Liver (tissue), 9 donors: ENCODE data around the gene KDM3B. TPM values are rescaled to one million over a fixed set of nuclear protein-coding genes. Genes with fewer than 3 reads are reported as not detected.

Source experiments
- DNase-seq: peaks from one replicate; pipeline ENCODE4 v3.0.0-alpha.2; 2017; ENCODE audit warnings: low spot score
- H3K27ac ChIP-seq, 2 donors: one replicate each; pipeline ENCODE4 v1.7.0; 2013; ENCODE audit warnings: inconsistent platforms in 2 of 2, low read length in 2 of 2, control low read depth in 1 of 2, low read depth in 1 of 2, mild to moderate bottlenecking in 1 of 2
- H3K27me3 ChIP-seq, 4 donors: one replicate each; pipeline versions ENCODE4 v1.6.1 to v1.7.0; 2013; ENCODE audit warnings: low read length in 3 of 4, inconsistent platforms in 1 of 4, mild to moderate bottlenecking in 1 of 4, moderate library complexity in 1 of 4; ENCODE audit not compliant: control insufficient read depth in 4 of 4, insufficient read depth in 4 of 4
- H3K36me3 ChIP-seq, 4 donors: one replicate each; pipeline versions ENCODE4 v1.6.1 to v1.7.0; 2013; ENCODE audit warnings: low read length in 3 of 4, mild to moderate bottlenecking in 3 of 4, low read depth in 1 of 4, moderate library complexity in 1 of 4; ENCODE audit not compliant: control insufficient read depth in 4 of 4, insufficient read depth in 3 of 4
- H3K4me1 ChIP-seq, 4 donors: one replicate each; pipeline versions ENCODE4 v1.6.1 to v1.7.0; 2013; ENCODE audit warnings: low read length in 3 of 4, mild to moderate bottlenecking in 3 of 4, moderate library complexity in 1 of 4; ENCODE audit not compliant: control insufficient read depth in 4 of 4, insufficient read depth in 4 of 4
- H3K4me3 ChIP-seq, 3 donors: one replicate each; pipeline versions ENCODE4 v1.6.1 to v1.7.0; 2013; ENCODE audit warnings: low read length in 3 of 3, control low read depth in 1 of 3, low read depth in 1 of 3, mild to moderate bottlenecking in 1 of 3
- H3K9ac ChIP-seq, 2 donors: one replicate each; pipeline ENCODE4 v1.7.0; 2013; ENCODE audit warnings: low read length in 2 of 2, mild to moderate bottlenecking in 2 of 2, moderate library complexity in 2 of 2, control low read depth in 1 of 2, low read depth in 1 of 2
- H3K9me3 ChIP-seq, 4 donors: one replicate each; pipeline versions ENCODE4 v1.6.1 to v1.7.0; 2013; ENCODE audit warnings: low read length in 3 of 4; ENCODE audit not compliant: control insufficient read depth in 4 of 4
- CTCF ChIP-seq: fragments of 150-350 bp; IDR thresholded peaks from 2 replicates; pipeline ENCODE4 v1.5.1; 2017; ENCODE audit warnings: improper control_type of control experiment, low read depth, low read length; ENCODE audit not compliant: missing input control
- EGR1 ChIP-seq, 2 donors: IDR thresholded peaks; 2 replicates each; pipeline ENCODE4 v1.6.1; 2016 to 2018; ENCODE audit warnings: antibody characterized with exemption in 2 of 2, low read depth in 2 of 2
- FOXA1 ChIP-seq: IDR thresholded peaks from 2 replicates; pipeline ENCODE4 v1.6.1; 2016; ENCODE audit warnings: antibody characterized with exemption
- FOXA2 ChIP-seq: IDR thresholded peaks from 2 replicates; pipeline ENCODE4 v1.6.1; 2016; ENCODE audit warnings: antibody characterized with exemption
- GABPA ChIP-seq, 2 donors: IDR thresholded peaks in 1 of 2; conservative IDR thresholded peaks in 1 of 2; 2 replicates each; pipeline ENCODE4 v1.6.1; 2016; ENCODE audit warnings: antibody characterized with exemption in 2 of 2, mild to moderate bottlenecking in 1 of 2, moderate library complexity in 1 of 2
- HNF4A ChIP-seq, 2 donors: conservative IDR thresholded peaks; 2 replicates each; pipeline ENCODE4 v1.6.1; 2016; ENCODE audit warnings: antibody characterized with exemption in 2 of 2, mild to moderate bottlenecking in 2 of 2
- HNF4G ChIP-seq: IDR thresholded peaks from 2 replicates; pipeline ENCODE4 v1.6.1; 2016; ENCODE audit warnings: antibody characterized with exemption
- JUND ChIP-seq, 2 donors: IDR thresholded peaks; 2 replicates each; pipeline ENCODE4 v1.6.1; 2016; ENCODE audit warnings: antibody characterized with exemption in 2 of 2
- NR2F2 ChIP-seq: IDR thresholded peaks from 2 replicates; pipeline ENCODE4 v1.6.1; 2016; ENCODE audit warnings: antibody characterized with exemption
- RAD21 ChIP-seq, 2 donors: IDR thresholded peaks; 2 replicates each; pipeline ENCODE4 v1.6.1; 2016; ENCODE audit warnings: antibody characterized with exemption in 2 of 2, mild to moderate bottlenecking in 2 of 2
- RXRA ChIP-seq, 2 donors: IDR thresholded peaks; 2 replicates each; pipeline ENCODE4 v1.6.1; 2017 to 2018; ENCODE audit warnings: antibody characterized with exemption in 2 of 2, mild to moderate bottlenecking in 1 of 2
- SP1 ChIP-seq: IDR thresholded peaks from 2 replicates; pipeline ENCODE4 v1.6.1; 2018; ENCODE audit warnings: antibody characterized with exemption, mild to moderate bottlenecking
- TAF1 ChIP-seq: conservative IDR thresholded peaks from 2 replicates; pipeline ENCODE4 v1.6.1; 2016; ENCODE audit warnings: antibody characterized with exemption, mild to moderate bottlenecking
- YY1 ChIP-seq: IDR thresholded peaks from 2 replicates; pipeline ENCODE4 v1.6.1; 2016; ENCODE audit warnings: antibody characterized with exemption, mild to moderate bottlenecking
- WGBS: extraction: QIAGEN DNeasy Blood & Tissue Kit; methylation state at CpG from one replicate; pipeline ENCODE4 v1.1.7; 2013; 5-methylcytosine and 5-hydroxymethylcytosine counted together
- polyA plus RNA-seq, 2 donors: library from polyadenylated mRNA; stranded (reverse) in 1 of 2; unstranded in 1 of 2; fragments of 200-250 nt in 1 of 2; fragments of >200 nt in 1 of 2; fragmentation: Nextera tagmentation in 1 of 2; extraction: Ambion mirVana in 1 of 2; gene quantifications; one replicate each; pipeline versions ENCODE4 v1.2.1 to v1.2.3, GENCODE V29; 2013 to 2015
- total RNA-seq, 2 donors: library from RNA; depleted of rRNA; stranded (reverse); fragments of >200 nt; gene quantifications; one replicate each; pipeline ENCODE4 v1.2.3, GENCODE V29; 2014
- TF ChIP-seq, protein P1 (sequence below): IDR thresholded peaks from 2 replicates; pipeline ENCODE4 v1.6.1; 2016; ENCODE audit warnings: antibody characterized with exemption, mild to moderate bottlenecking
- TF ChIP-seq, protein P2 (sequence below): IDR thresholded peaks from 2 replicates; pipeline ENCODE4 v1.6.1; 2016; ENCODE audit warnings: antibody characterized with exemption
- TF ChIP-seq, protein P3 (sequence below): IDR thresholded peaks from 2 replicates; pipeline ENCODE4 v1.6.1; 2016; ENCODE audit warnings: antibody characterized with exemption
- donor health status: healthy.
- donor health status: healthy.
- donor health status: healthy.
- donor health status: healthy.
- donor health status: healthy.

The KDM3B gene
- total and polyA plus RNA-seq, 4 donors = 6.8 to 39.6 (median 18.8) TPM

GRCh38 chr5:138463419-138464007 is 111.0 kb downstream of the KDM3B start:
- no peaks in the 10 kb centered on the region for H3K9me3 ChIP-seq
- peak overlapping the region; percentile 49 to 52 for H3K9ac ChIP-seq
- H3K4me3 ChIP-seq = peak overlapping the region; percentile 52 to 84 (median 83)
- 22% methylated on average over 21 of the region's 21 CpGs for WGBS
- DNase-seq = no peak
- H3K27me3 ChIP-seq = no peaks in the 10 kb centered on the region
- H3K36me3 ChIP-seq = peaks cover 2 to 14% (median 13%) of the 10 kb centered on the region in 4 donors
- peaks cover 0 to 25% (median 14%) of the 10 kb centered on the region in 4 donors for H3K4me1 ChIP-seq
- TF ChIP-seq CTCF (peak; percentile 17), TAF1 (no peak), NR2F2 (peak; percentile 50), RXRA (IDR thresholded peaks at IDR 0.05) (peak in 1 of 2 donors; percentile 13)
- TF ChIP-seq, protein P1, sequence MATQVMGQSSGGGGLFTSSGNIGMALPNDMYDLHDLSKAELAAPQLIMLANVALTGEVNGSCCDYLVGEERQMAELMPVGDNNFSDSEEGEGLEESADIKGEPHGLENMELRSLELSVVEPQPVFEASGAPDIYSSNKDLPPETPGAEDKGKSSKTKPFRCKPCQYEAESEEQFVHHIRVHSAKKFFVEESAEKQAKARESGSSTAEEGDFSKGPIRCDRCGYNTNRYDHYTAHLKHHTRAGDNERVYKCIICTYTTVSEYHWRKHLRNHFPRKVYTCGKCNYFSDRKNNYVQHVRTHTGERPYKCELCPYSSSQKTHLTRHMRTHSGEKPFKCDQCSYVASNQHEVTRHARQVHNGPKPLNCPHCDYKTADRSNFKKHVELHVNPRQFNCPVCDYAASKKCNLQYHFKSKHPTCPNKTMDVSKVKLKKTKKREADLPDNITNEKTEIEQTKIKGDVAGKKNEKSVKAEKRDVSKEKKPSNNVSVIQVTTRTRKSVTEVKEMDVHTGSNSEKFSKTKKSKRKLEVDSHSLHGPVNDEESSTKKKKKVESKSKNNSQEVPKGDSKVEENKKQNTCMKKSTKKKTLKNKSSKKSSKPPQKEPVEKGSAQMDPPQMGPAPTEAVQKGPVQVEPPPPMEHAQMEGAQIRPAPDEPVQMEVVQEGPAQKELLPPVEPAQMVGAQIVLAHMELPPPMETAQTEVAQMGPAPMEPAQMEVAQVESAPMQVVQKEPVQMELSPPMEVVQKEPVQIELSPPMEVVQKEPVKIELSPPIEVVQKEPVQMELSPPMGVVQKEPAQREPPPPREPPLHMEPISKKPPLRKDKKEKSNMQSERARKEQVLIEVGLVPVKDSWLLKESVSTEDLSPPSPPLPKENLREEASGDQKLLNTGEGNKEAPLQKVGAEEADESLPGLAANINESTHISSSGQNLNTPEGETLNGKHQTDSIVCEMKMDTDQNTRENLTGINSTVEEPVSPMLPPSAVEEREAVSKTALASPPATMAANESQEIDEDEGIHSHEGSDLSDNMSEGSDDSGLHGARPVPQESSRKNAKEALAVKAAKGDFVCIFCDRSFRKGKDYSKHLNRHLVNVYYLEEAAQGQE = no peak
- peak overlapping the region; percentile 94 to 95 for H3K27ac ChIP-seq

- Histone ChIP-seq H3K4me3 (peak overlapping the region; percentile 62 to 84 (median 83)), H3K27ac (peak overlapping the region; percentile 94 to 95), H3K27me3 (no peaks in the 10 kb centered on the region), H3K36me3 (peaks cover 2 to 14% (median 13%) of the 10 kb centered on the region in 4 donors), H3K9ac (peak overlapping the region; percentile 74 to 76), H3K4me1 (peaks cover 0 to 25% (median 14%) of the 10 kb centered on the region in 4 donors), H3K9me3 (no peaks in the 10 kb centered on the region)
- DNase-seq = peak; percentile 94
- under 1% methylated on average over 34 of the region's 34 CpGs for WGBS
- TF ChIP-seq, protein P2, sequence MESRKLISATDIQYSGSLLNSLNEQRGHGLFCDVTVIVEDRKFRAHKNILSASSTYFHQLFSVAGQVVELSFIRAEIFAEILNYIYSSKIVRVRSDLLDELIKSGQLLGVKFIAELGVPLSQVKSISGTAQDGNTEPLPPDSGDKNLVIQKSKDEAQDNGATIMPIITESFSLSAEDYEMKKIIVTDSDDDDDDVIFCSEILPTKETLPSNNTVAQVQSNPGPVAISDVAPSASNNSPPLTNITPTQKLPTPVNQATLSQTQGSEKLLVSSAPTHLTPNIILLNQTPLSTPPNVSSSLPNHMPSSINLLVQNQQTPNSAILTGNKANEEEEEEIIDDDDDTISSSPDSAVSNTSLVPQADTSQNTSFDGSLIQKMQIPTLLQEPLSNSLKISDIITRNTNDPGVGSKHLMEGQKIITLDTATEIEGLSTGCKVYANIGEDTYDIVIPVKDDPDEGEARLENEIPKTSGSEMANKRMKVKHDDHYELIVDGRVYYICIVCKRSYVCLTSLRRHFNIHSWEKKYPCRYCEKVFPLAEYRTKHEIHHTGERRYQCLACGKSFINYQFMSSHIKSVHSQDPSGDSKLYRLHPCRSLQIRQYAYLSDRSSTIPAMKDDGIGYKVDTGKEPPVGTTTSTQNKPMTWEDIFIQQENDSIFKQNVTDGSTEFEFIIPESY = no peak
- TF ChIP-seq HNF4A (conservative IDR thresholded peaks at IDR 0.05) = peak in 1 of 2 donors; percentile 9
- no peak for TF ChIP-seq HNF4G
- no peak for TF ChIP-seq NR2F2
- peak; percentile 37 for TF ChIP-seq SP1
- TF ChIP-seq RXRA (IDR thresholded peaks at IDR 0.05) = no peak
- TF ChIP-seq, protein P1 = no peak
- TF ChIP-seq TAF1 = no peak
- peak in 1 of 2 donors; percentile 6 for TF ChIP-seq GABPA (IDR thresholded peaks at IDR 0.05 in 1 of 2, conservative IDR thresholded peaks at IDR 0.05 in 1 of 2)
- no peak for TF ChIP-seq EGR1 (IDR thresholded peaks at IDR 0.05; ENCODE audit: low read depth in 2 of 2)
- TF ChIP-seq FOXA2 = no peak
- no peak for TF ChIP-seq FOXA1
- TF ChIP-seq, protein P3, sequence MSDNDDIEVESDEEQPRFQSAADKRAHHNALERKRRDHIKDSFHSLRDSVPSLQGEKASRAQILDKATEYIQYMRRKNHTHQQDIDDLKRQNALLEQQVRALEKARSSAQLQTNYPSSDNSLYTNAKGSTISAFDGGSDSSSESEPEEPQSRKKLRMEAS = no peak
- peak; percentile 73 to 74 for TF ChIP-seq RAD21 (IDR thresholded peaks at IDR 0.05)
- peak; percentile 2 for TF ChIP-seq YY1
- TF ChIP-seq JUND (IDR thresholded peaks at IDR 0.05) = no peak
- peak; percentile 73 for TF ChIP-seq CTCF
Observed at GRCh38 chr5:138464008-138464387, 111.5 kb downstream of the KDM3B start.
